ENCODE data around the gene FAM89B.
A peak's percentile ranks its signal among the peaks of the same experiment; 100 is the strongest.
"Not testable (repeated sequence)": the region's sequence is repeated elsewhere in the genome, so short reads cannot be mapped to it uniquely, and the experiment has no call there.

The FAM89B gene

GRCh38 chr11:65572356-65573051, at the start of gene FAM89B:
Gene FAM89B (plus strand): TSS chr11:65572538. CDS start chr11:65572670, 132 bp downstream.
- H3K27ac Mint-ChIP-seq = peak within 1 kb of the TSS; percentile 98
- peaks cover 56% of the 10 kb centered on the region for H3K4me1 Mint-ChIP-seq (ENCODE audit: low read depth)
- peak within 1 kb of the TSS; percentile 100 for H3K4me3 Mint-ChIP-seq
- peak; percentile 90 for DNase-seq
- no peaks in the 10 kb centered on the region for H3K9me3 Mint-ChIP-seq
- peaks cover 73% of the 10 kb centered on the region for H3K36me3 Mint-ChIP-seq (ENCODE audit: low read depth)
- H3K27me3 Mint-ChIP-seq = no peaks in the 10 kb centered on the region

GRCh38 chr11:65522718-65523630, 49.4 kb upstream of the FAM89B start:
- not testable (repeated sequence) for H3K9me3 Mint-ChIP-seq, DNase-seq
- peak overlapping the region; percentile 70 for H3K4me3 Mint-ChIP-seq

GRCh38 chr11:65523631-65523968, 48.7 kb upstream of the FAM89B start:
- not testable (repeated sequence) for DNase-seq, H3K27me3 Mint-ChIP-seq, H3K9me3 Mint-ChIP-seq
- Mint-ChIP-seq H3K27ac (peak overlapping the region; percentile 86), H3K4me1 (ENCODE audit: low read depth) (peaks cover 51% of the 10 kb centered on the region), H3K4me3 (peak overlapping the region; percentile 70), H3K36me3 (ENCODE audit: low read depth) (peaks cover 30% of the 10 kb centered on the region)

More at GRCh38 chr11:65522718-65523630, 49.4 kb upstream of the FAM89B start:
- H3K27me3 Mint-ChIP-seq = not testable (repeated sequence)
- peaks cover 51% of the 10 kb centered on the region for H3K4me1 Mint-ChIP-seq (ENCODE audit: low read depth)
- peak overlapping the region; percentile 86 for H3K27ac Mint-ChIP-seq
- peaks cover 26% of the 10 kb centered on the region for H3K36me3 Mint-ChIP-seq (ENCODE audit: low read depth)

DNA sequence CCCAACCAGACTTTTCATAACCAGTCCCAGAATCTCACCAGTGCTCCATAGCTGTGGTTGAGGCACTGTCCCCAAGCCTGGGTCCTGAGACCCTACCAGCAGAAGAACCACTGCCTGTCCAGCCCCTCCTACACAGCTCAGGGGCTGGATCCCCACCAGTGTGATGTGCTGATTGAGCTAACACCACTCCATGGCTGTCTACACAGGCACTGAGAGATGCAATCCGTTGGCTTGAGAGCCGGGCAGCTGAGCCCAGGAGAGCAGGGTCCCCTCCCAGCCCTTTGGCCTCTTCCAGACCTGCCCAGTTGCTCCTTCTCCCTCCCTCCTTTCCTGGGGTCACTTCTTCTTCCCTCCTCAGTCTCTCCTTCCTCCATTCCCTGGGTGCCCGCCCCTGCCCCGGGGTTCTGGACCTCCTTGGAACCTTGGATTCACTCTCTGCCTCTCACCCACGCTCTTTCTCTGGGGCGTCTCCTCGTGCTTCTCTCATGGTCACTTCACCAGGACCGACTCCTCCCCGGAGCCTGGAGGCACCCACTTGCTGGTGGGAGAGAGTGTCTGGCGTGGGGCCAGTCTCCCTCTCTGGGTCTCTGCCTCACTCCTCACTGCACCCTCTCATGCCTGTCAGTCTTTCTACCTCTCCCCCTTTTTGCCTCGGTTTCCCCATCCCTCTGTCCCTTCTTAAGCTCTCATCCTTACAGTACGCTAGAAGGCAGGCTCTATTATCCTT, 48.2 kb upstream of the FAM89B start:
- DNase-seq = no peak
- H3K9me3 Mint-ChIP-seq = no peaks in the 10 kb centered on the region
- H3K27ac Mint-ChIP-seq = peak overlapping the region; percentile 86
- peaks cover 34% of the 10 kb centered on the region for H3K36me3 Mint-ChIP-seq (ENCODE audit: low read depth)
- peaks cover 55% of the 10 kb centered on the region for H3K4me1 Mint-ChIP-seq (ENCODE audit: low read depth)
- H3K4me3 Mint-ChIP-seq = peak overlapping the region; percentile 70
- H3K27me3 Mint-ChIP-seq = no peaks in the 10 kb centered on the region

DNA sequence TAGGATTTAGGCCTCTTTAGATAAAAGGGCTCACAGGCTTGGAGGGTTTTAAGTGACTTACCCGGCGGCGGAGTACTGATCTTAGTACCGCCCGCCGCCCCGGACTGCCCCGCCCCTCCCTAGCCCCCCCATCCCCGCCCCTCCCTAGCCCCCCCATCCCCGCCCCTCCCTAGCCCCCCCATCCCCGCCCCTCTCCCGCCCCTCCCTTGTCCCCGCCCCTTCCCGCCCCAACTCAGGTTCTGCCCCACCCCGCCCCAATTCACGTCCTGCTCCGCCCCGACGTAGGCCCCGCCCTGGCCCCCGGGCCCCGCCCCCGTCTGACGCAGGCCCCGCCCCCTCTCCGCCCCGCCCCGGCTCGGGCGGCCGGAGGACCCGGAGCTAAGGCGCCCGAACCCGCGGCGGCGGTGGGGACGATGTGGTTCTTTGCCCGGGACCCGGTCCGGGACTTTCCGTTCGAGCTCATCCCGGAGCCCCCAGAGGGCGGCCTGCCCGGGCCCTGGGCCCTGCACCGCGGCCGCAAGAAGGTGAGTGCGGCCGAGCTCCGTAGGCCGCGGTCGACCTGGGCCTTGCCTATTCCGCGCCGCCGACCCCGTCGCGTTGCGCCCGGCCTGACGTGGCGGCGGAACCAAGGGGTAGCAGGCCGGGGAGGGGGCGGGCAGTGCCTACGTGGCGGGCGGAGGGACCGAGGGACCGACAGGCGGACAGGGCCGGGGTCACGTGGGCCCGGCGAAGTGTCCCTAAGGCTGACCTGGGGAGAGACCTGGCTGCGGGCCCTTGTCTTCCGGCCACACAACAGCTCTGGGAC, 47.4 kb upstream of the FAM89B start, which contains the start of gene SCYL1:
Gene SCYL1, plus strand, starts transcription at position 343 of the 805 bp plus-strand sequence. Its CDS starts 71 bp downstream, at position 414.
- peak within 1 kb of the TSS; percentile 87 for H3K4me3 Mint-ChIP-seq
- H3K36me3 Mint-ChIP-seq (ENCODE audit: low read depth) = peaks cover 40% of the 10 kb centered on the region
- peak; percentile 91 for DNase-seq
- H3K4me1 Mint-ChIP-seq (ENCODE audit: low read depth) = peaks cover 62% of the 10 kb centered on the region
- H3K27ac Mint-ChIP-seq = peak within 1 kb of the TSS; percentile 88
- no peaks in the 10 kb centered on the region for H3K9me3 Mint-ChIP-seq
- H3K27me3 Mint-ChIP-seq = no peaks in the 10 kb centered on the region

- H3K4me3 Mint-ChIP-seq = peak overlapping the region; percentile 87
- H3K27me3 Mint-ChIP-seq = no peaks in the 10 kb centered on the region
- peaks cover 48% of the 10 kb centered on the region for H3K36me3 Mint-ChIP-seq (ENCODE audit: low read depth)
- peaks cover 65% of the 10 kb centered on the region for H3K4me1 Mint-ChIP-seq (ENCODE audit: low read depth)
- peak overlapping the region; percentile 88 for H3K27ac Mint-ChIP-seq
- DNase-seq = no peak
- H3K9me3 Mint-ChIP-seq = no peaks in the 10 kb centered on the region
Measured at GRCh38 chr11:65525546-65526480, 46.5 kb upstream of the FAM89B start.

- Mint-ChIP-seq H3K4me3 (peak overlapping the region; percentile 87), H3K27ac (peak overlapping the region; percentile 47), H3K4me1 (ENCODE audit: low read depth) (peaks cover 62% of the 10 kb centered on the region), H3K27me3 (no peaks in the 10 kb centered on the region), H3K36me3 (ENCODE audit: low read depth) (peaks cover 58% of the 10 kb centered on the region), H3K9me3 (no peaks in the 10 kb centered on the region)
- DNase-seq = no peak
Measured at GRCh38 chr11:65526744-65527143, 45.6 kb upstream of the FAM89B start.

GRCh38 chr11:65528819-65529350, 43.5 kb upstream of the FAM89B start:
- Mint-ChIP-seq H3K27ac (peak overlapping the region; percentile 57), H3K9me3 (no peaks in the 10 kb centered on the region), H3K27me3 (no peaks in the 10 kb centered on the region), H3K36me3 (ENCODE audit: low read depth) (peaks cover 79% of the 10 kb centered on the region), H3K4me3 (no peak overlapping the region), H3K4me1 (ENCODE audit: low read depth) (peaks cover 41% of the 10 kb centered on the region)
- DNase-seq = no peak

DNA sequence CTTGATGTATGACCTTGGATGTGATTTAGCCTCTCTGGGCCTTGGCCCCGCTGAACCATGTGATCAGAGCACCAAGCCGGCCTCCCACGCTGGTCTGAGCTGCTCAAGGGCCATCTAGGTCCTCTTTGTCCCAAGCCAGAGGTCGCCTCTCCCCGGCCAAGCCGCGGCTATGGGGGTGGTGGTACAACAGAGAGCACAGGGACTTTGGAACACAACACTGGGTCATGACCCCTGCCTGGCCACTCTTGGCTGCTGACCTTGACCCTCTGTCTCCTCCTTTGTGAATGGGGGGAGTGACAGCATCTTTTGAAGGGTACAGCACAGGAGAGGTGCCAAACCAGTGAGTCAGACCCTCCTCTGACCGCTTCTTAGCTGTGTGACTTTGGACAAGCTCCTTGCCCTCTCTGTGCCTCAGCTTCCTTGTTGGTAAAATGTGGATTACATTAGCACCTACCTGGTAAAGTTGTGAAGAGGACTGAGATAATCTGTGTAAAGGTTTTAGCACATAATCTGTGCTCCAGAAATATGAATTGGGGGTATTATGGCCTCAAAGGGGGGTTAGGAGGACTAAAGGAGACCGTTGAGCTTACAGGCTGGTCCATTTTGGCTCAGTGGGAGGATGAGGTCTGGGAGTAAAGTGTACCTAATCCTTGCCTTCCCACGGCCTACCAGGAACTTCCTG, 42.7 kb upstream of the FAM89B start:
- Mint-ChIP-seq H3K4me3 (no peak overlapping the region), H3K4me1 (ENCODE audit: low read depth) (peaks cover 34% of the 10 kb centered on the region), H3K27ac (peak overlapping the region; percentile 27), H3K27me3 (no peaks in the 10 kb centered on the region), H3K36me3 (ENCODE audit: low read depth) (peaks cover 84% of the 10 kb centered on the region), H3K9me3 (no peaks in the 10 kb centered on the region)
- no peak for DNase-seq

DNA sequence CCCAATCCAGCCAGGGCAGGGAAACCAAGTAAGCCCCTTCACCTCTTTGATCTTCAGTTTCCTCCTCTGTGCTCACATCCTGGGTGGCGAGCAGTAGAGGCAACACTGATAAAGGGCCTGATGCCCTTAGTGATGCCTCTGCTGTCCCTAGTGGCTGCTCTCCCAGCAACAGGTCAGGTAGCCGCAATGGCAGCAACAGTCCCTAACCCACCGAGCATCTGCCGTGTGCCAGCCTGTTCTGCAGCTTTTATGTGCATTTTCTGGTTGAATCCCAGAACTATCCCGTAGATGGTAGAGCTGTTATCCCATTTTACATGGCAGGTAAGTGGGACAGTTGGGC, 42.2 kb upstream of the FAM89B start:
- DNase-seq = no peak
- Mint-ChIP-seq H3K4me3 (no peak overlapping the region), H3K36me3 (ENCODE audit: low read depth) (peaks cover 88% of the 10 kb centered on the region), H3K9me3 (no peaks in the 10 kb centered on the region), H3K4me1 (ENCODE audit: low read depth) (peaks cover 33% of the 10 kb centered on the region), H3K27me3 (no peaks in the 10 kb centered on the region), H3K27ac (peak overlapping the region; percentile 27)

DNA sequence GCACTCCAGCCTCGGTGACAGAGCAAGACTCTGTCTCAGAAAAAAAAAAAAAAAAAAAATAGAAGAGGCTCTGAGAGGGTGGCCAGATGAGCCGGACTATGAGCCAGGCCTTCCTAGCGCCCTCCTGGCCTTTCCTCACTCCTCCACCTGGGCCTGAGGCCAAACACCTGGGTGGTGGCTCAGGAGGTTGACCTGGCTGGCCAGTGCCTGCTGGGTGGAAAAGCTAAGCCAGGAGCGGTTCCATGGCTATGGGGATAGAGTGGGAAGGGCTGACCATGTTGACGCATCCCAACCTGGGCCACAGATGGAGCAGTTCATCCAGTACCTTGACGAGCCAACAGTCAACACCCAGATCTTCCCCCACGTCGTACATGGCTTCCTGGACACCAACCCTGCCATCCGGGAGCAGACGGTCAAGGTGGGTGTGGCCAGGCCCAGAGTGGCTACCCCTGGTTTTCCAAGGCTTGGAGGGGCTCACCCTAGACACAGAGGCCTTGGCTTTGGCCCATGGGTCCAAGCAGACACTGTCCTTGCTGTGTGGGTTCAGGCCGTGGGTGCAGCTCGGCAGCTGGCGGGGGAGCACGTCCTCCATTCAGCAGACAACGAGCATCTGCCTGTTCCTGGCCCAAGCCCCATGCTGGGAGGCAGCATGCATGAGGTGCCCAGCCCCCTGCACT, 39.8 kb upstream of the FAM89B start:
- H3K27ac Mint-ChIP-seq = no peak overlapping the region
- H3K36me3 Mint-ChIP-seq (ENCODE audit: low read depth) = peaks cover 87% of the 10 kb centered on the region
- H3K27me3 Mint-ChIP-seq = no peaks in the 10 kb centered on the region
- DNase-seq = no peak
- H3K9me3 Mint-ChIP-seq = no peaks in the 10 kb centered on the region
- no peak overlapping the region for H3K4me3 Mint-ChIP-seq
- peaks cover 17% of the 10 kb centered on the region for H3K4me1 Mint-ChIP-seq (ENCODE audit: low read depth)

GRCh38 chr11:65535102-65535501, 37.2 kb upstream of the FAM89B start:
- H3K27ac Mint-ChIP-seq = no peak overlapping the region
- H3K27me3 Mint-ChIP-seq = no peaks in the 10 kb centered on the region
- peaks cover 82% of the 10 kb centered on the region for H3K36me3 Mint-ChIP-seq (ENCODE audit: low read depth)
- H3K4me3 Mint-ChIP-seq = no peak overlapping the region
- H3K4me1 Mint-ChIP-seq (ENCODE audit: low read depth) = peaks cover 4% of the 10 kb centered on the region
- H3K9me3 Mint-ChIP-seq = no peaks in the 10 kb centered on the region
- no peak for DNase-seq

Data from activated T-cell treated with anti-CD3 and anti-CD28 coated beads, Interleukin-2, amount 50 U/mL, for 24 hours (primary cell).